GM23338 (cell line): ENCODE data around the gene POMP. TPM values are rescaled to one million over a fixed set of nuclear protein-coding genes. Genes with fewer than 3 reads are reported as not detected.

Experiments
- ATAC-seq: fragments of 200-7000 bp; cut with Tn5 transposase; 3 replicates; pipeline ENCODE4 v1.9.1; 2020
- DNase-seq: peaks from one replicate; pipeline ENCODE4 v3.0.0-alpha.2; 2015; ENCODE audit warnings: low spot score
- H2AFZ ChIP-seq: fragments of 200-600 bp; sonication (generic); 2 replicates; pipeline ENCODE4 v1.8.0; 2016; ENCODE audit warnings: antibody characterized with exemption, mild to moderate bottlenecking, moderate library complexity
- H3F3A ChIP-seq: fragments of 200-600 bp; sonication (generic); replicated peaks from 2 replicates; pipeline ENCODE4 v1.8.0; 2017; ENCODE audit warnings: antibody characterized with exemption, mixed run types, low read depth
- H3K27ac ChIP-seq: fragments of 200-600 bp; sonication (generic); 2 replicates; pipeline ENCODE4 v1.6.1; 2016; ENCODE audit warnings: low read depth
- H3K27me3 ChIP-seq: fragments of 200-600 bp; sonication (generic); 2 replicates; pipeline ENCODE4 v1.8.0; 2016; ENCODE audit warnings: mild to moderate bottlenecking, mixed run types, moderate library complexity; ENCODE audit not compliant: insufficient read depth
- H3K36me3 ChIP-seq: fragments of 200-600 bp; sonication (generic); 2 replicates; pipeline ENCODE4 v1.8.0; 2016; ENCODE audit warnings: mild to moderate bottlenecking; ENCODE audit not compliant: insufficient read depth
- H3K4me1 ChIP-seq: fragments of 200-600 bp; sonication (generic); 2 replicates; pipeline ENCODE4 v1.8.0; 2016; ENCODE audit warnings: mild to moderate bottlenecking, moderate library complexity; ENCODE audit not compliant: insufficient read depth
- H3K4me2 ChIP-seq: fragments of 200-600 bp; sonication (generic); 2 replicates; pipeline ENCODE4 v1.7.1; 2017; ENCODE audit warnings: mixed run types
- H3K4me3 ChIP-seq: fragments of 200-600 bp; sonication (generic); 2 replicates; pipeline ENCODE4 v1.6.1; 2016; ENCODE audit warnings: mixed run types
- H3K79me2 ChIP-seq: fragments of 200-600 bp; sonication (generic); replicated peaks from 2 replicates; pipeline ENCODE4 v1.8.0; 2017; ENCODE audit warnings: mild to moderate bottlenecking; ENCODE audit not compliant: insufficient read depth
- H3K9me2 ChIP-seq: fragments of 200-600 bp; sonication (generic); 2 replicates; pipeline ENCODE4 v1.8.0; 2017; ENCODE audit not compliant: insufficient read depth
- H4K20me1 ChIP-seq: fragments of 200-600 bp; sonication (generic); replicated peaks from 2 replicates; pipeline ENCODE4 v1.8.0; 2017; ENCODE audit warnings: mild to moderate bottlenecking; ENCODE audit not compliant: insufficient read depth
- H3K27ac Mint-ChIP-seq: 2 replicates; pipeline ENCODE4 v1.8.0; 2020; ENCODE audit warnings: inconsistent platforms, mild to moderate bottlenecking, moderate library complexity, mixed read lengths
- H3K27me3 Mint-ChIP-seq: 3 replicates; pipeline ENCODE4 v1.8.0; 2022; ENCODE audit warnings: low read depth, mild to moderate bottlenecking, moderate library complexity, mixed read lengths, inconsistent platforms; ENCODE audit not compliant: insufficient read depth, poor library complexity
- H3K36me3 Mint-ChIP-seq: 3 replicates; pipeline ENCODE4 v1.8.0; 2021; ENCODE audit warnings: low read depth, mild to moderate bottlenecking, inconsistent platforms, moderate library complexity, mixed read lengths
- H3K4me1 Mint-ChIP-seq: 3 replicates; pipeline ENCODE4 v1.8.0; 2020; ENCODE audit warnings: mild to moderate bottlenecking, inconsistent platforms, mixed read lengths
- H3K4me3 Mint-ChIP-seq: 3 replicates; pipeline ENCODE4 v1.8.0; 2021; ENCODE audit warnings: moderate library complexity, mild to moderate bottlenecking, inconsistent platforms, mixed read lengths
- H3K9me3 Mint-ChIP-seq: 3 replicates; pipeline ENCODE4 v1.8.0; 2020; ENCODE audit warnings: moderate library complexity, mild to moderate bottlenecking, inconsistent platforms, mixed read lengths
- EZH2 ChIP-seq: fragments of 200-600 bp; sonication (generic); IDR thresholded peaks from one replicate; pipeline ENCODE4 v1.8.0; 2017; ENCODE audit warnings: antibody characterized with exemption, mild to moderate bottlenecking, low read depth; ENCODE audit not compliant: unreplicated experiment
- EZH2phosphoT487 ChIP-seq: fragments of 200-600 bp; sonication (generic); IDR thresholded peaks from one replicate; pipeline ENCODE4 v1.8.1; 2018; ENCODE audit warnings: antibody characterized with exemption; ENCODE audit not compliant: unreplicated experiment
- POLR2AphosphoS5 ChIP-seq: IDR thresholded peaks from 2 replicates; pipeline ENCODE4 v1.6.1; 2016; ENCODE audit warnings: antibody characterized with exemption, low read depth
- ZNF114 ChIP-seq: fragments of 250-450 bp; sonication (Bioruptor Pico); IDR thresholded peaks from 2 replicates; pipeline ENCODE4 v1.5.0; 2020; ENCODE audit warnings: mild to moderate bottlenecking, moderate library complexity
- ZNF331 ChIP-seq: fragments of 250-450 bp; sonication (Bioruptor Pico); IDR thresholded peaks from 2 replicates; pipeline ENCODE4 v1.5.0; 2020; ENCODE audit warnings: low read depth, mild to moderate bottlenecking, moderate library complexity
- polyA plus RNA-seq: library from polyadenylated mRNA; unstranded; fragments of >200 nt; fragmentation: Nextera tagmentation; extraction: Ambion mirVana; gene quantifications from 2 replicates; pipeline ENCODE4 v1.2.1, GENCODE V29; 2016
- small RNA-seq: library from RNA; depleted of rRNA; stranded (forward); fragments of <200 nt; gene quantifications from one replicate; pipeline ENCODE3, GENCODE V24; 2014; ENCODE audit warnings: low replicate concordance
- total RNA-seq: library from RNA; depleted of rRNA; stranded (reverse); fragments of >200 nt; shearing (Covaris generic); gene quantifications from 2 replicates; pipeline ENCODE4 v1.2.3, GENCODE V29; 2014; rRNA removed
- TF ChIP-seq, protein P1 (sequence below), 2 experiments: fragments of 200-600 bp in 1 of 2; sonication (generic) in 1 of 2; conservative IDR thresholded peaks; 2 replicates each; pipeline versions ENCODE4 v1.5.1 to v1.6.1; 2016 to 2017; ENCODE audit warnings: antibody characterized with exemption in 2 of 2, low read depth in 2 of 2, mild to moderate bottlenecking in 2 of 2, moderate library complexity in 1 of 2
- TF ChIP-seq, protein P2 (sequence below): IDR thresholded peaks from one replicate; pipeline ENCODE4 v1.6.1; 2018; ENCODE audit warnings: antibody characterized with exemption; ENCODE audit not compliant: unreplicated experiment

Gene POMP
- total and polyA plus RNA-seq, 2 experiments from 2014 or later, result 95.9 to 446 TPM

DNA sequence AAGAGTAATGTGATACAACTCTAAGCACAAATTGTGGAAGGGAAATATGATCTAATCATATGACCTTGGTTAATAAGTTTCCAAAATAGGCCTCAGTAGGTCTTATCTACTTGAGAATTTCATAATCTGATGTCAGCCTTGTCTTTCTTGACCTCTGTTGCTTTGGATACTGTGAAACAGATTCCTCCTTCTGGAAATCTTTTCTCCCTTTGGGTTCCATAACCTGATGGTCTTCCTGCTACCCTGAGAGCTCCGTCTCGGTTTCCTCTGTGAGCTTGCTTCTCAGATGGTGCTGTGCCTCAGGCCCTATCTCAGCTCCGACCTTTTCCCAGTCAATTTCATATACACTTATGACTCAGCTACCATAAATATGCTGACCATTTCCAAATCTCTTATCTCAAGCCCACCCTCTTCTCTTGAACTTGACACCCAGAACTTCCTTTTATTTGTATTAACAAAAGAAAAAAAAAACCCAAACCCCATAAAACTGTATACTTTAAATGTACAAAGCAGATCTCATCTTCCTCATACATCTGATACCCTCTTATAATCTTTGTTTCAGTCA lies 66.2 kb downstream of the POMP start:
- no peak overlapping the region for H3K27ac ChIP-seq
- no peaks in the 10 kb centered on the region for H3K4me1 ChIP-seq
- no peaks in the 10 kb centered on the region for H4K20me1 ChIP-seq
- TF ChIP-seq ZNF331 (CRISPR knock-in tag), result no peak
- TF ChIP-seq, protein P1, sequence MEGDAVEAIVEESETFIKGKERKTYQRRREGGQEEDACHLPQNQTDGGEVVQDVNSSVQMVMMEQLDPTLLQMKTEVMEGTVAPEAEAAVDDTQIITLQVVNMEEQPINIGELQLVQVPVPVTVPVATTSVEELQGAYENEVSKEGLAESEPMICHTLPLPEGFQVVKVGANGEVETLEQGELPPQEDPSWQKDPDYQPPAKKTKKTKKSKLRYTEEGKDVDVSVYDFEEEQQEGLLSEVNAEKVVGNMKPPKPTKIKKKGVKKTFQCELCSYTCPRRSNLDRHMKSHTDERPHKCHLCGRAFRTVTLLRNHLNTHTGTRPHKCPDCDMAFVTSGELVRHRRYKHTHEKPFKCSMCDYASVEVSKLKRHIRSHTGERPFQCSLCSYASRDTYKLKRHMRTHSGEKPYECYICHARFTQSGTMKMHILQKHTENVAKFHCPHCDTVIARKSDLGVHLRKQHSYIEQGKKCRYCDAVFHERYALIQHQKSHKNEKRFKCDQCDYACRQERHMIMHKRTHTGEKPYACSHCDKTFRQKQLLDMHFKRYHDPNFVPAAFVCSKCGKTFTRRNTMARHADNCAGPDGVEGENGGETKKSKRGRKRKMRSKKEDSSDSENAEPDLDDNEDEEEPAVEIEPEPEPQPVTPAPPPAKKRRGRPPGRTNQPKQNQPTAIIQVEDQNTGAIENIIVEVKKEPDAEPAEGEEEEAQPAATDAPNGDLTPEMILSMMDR (conservative IDR thresholded peaks at IDR 0.05; ENCODE audit: low read depth in 2 of 2), result no peak
- no peak for TF ChIP-seq POLR2AphosphoS5
- TF ChIP-seq, protein P2, sequence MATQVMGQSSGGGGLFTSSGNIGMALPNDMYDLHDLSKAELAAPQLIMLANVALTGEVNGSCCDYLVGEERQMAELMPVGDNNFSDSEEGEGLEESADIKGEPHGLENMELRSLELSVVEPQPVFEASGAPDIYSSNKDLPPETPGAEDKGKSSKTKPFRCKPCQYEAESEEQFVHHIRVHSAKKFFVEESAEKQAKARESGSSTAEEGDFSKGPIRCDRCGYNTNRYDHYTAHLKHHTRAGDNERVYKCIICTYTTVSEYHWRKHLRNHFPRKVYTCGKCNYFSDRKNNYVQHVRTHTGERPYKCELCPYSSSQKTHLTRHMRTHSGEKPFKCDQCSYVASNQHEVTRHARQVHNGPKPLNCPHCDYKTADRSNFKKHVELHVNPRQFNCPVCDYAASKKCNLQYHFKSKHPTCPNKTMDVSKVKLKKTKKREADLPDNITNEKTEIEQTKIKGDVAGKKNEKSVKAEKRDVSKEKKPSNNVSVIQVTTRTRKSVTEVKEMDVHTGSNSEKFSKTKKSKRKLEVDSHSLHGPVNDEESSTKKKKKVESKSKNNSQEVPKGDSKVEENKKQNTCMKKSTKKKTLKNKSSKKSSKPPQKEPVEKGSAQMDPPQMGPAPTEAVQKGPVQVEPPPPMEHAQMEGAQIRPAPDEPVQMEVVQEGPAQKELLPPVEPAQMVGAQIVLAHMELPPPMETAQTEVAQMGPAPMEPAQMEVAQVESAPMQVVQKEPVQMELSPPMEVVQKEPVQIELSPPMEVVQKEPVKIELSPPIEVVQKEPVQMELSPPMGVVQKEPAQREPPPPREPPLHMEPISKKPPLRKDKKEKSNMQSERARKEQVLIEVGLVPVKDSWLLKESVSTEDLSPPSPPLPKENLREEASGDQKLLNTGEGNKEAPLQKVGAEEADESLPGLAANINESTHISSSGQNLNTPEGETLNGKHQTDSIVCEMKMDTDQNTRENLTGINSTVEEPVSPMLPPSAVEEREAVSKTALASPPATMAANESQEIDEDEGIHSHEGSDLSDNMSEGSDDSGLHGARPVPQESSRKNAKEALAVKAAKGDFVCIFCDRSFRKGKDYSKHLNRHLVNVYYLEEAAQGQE, result no peak
- no peak for TF ChIP-seq EZH2phosphoT487
- TF ChIP-seq ZNF114 (CRISPR knock-in tag), result no peak
- TF ChIP-seq EZH2, result no peak
- H3F3A ChIP-seq, result no peaks in the 10 kb centered on the region
- DNase-seq (no peak), ATAC-seq (no peak)
- no peaks in the 10 kb centered on the region for H3K36me3 ChIP-seq
- no peak overlapping the region for H3K4me3 ChIP-seq
- H3K27me3 Mint-ChIP-seq, result peaks cover 6% of the 10 kb centered on the region
- H3K4me1 Mint-ChIP-seq, result no peaks in the 10 kb centered on the region; the same call in 2 of the 3 replicates
- no peaks in the 10 kb centered on the region for H3K79me2 ChIP-seq
- peaks cover 3% of the 10 kb centered on the region; the same call in 1 of the 2 replicates for H3K9me2 ChIP-seq
- H3K4me3 Mint-ChIP-seq, result no peak overlapping the region
- H3K4me2 ChIP-seq, result no peak overlapping the region
- no peaks in the 10 kb centered on the region for H3K36me3 Mint-ChIP-seq
- H3K27me3 ChIP-seq, result no peaks in the 10 kb centered on the region
- no peaks in the 10 kb centered on the region for H3K9me3 Mint-ChIP-seq
- H2AFZ ChIP-seq, result no peak overlapping the region
- H3K27ac Mint-ChIP-seq, result no peak overlapping the region

Small RNA genes within 50 kb of the gene (small RNA-seq; reads per million reads assigned to genes)
- gene RF00019, result not detected
- not detected for gene RNU6-53P

Other genes with a start within 250 kb of the POMP start
- 112 and 116 TPM in 2 replicates for gene FLT1, start 164.0 kb upstream of the POMP start, total RNA-seq
- gene FLT1, start 164.0 kb upstream of the POMP start, polyA plus RNA-seq, result 22.3 and 26.8 TPM in 2 replicates
- gene SLC46A3, start 59.8 kb downstream of the POMP start, total RNA-seq, result 0.28 and 0.39 TPM in 2 replicates
- 0.16 and 0.21 TPM in 2 replicates for gene SLC46A3, start 59.8 kb downstream of the POMP start, polyA plus RNA-seq
- gene MTUS2, start 161.2 kb downstream of the POMP start, total RNA-seq, result 0.31 and 0.38 TPM in 2 replicates
- gene MTUS2, start 161.2 kb downstream of the POMP start, polyA plus RNA-seq, result 0.12 and 0.27 TPM in 2 replicates